IPS DF 6.9 (cell line): Measurements from ENCODE around the gene MED22.

ENCODE experiments used
- DNase-seq: peaks from one replicate; pipeline ENCODE4 v3.0.0-alpha.2; 2013; ENCODE audit warnings: low read depth, low spot score
- H3K27ac ChIP-seq: one replicate; pipeline ENCODE4 v1.5.1; 2013; ENCODE audit warnings: low read length, control low read depth
- H3K27me3 ChIP-seq: 2 replicates; pipeline ENCODE4 v1.6.1; 2013; ENCODE audit warnings: mild to moderate bottlenecking, low read length; ENCODE audit not compliant: control insufficient read depth, insufficient read depth
- H3K36me3 ChIP-seq: 2 replicates; pipeline ENCODE4 v1.6.1; 2013; ENCODE audit warnings: low read length; ENCODE audit not compliant: control insufficient read depth, insufficient read depth
- H3K4me1 ChIP-seq: 2 replicates; pipeline ENCODE4 v1.6.1; 2013; ENCODE audit warnings: low read length; ENCODE audit not compliant: control insufficient read depth, insufficient read depth
- H3K4me3 ChIP-seq: 2 replicates; pipeline ENCODE4 v1.5.1; 2013; ENCODE audit warnings: mild to moderate bottlenecking, low read length
- H3K9me3 ChIP-seq: 2 replicates; pipeline ENCODE4 v1.6.1; 2013; ENCODE audit warnings: low read length, inconsistent platforms; ENCODE audit not compliant: control insufficient read depth, insufficient read depth
- WGBS: extraction: QIAGEN DNeasy Blood & Tissue Kit; methylation state at CpG from one replicate; pipeline ENCODE4 v1.1.7; 2013; ENCODE audit warnings: mixed read lengths, missing lambda C conversion rate; ENCODE audit not compliant: insufficient read length, insufficient coverage; 5-methylcytosine and 5-hydroxymethylcytosine counted together

MED22 gene

DNA sequence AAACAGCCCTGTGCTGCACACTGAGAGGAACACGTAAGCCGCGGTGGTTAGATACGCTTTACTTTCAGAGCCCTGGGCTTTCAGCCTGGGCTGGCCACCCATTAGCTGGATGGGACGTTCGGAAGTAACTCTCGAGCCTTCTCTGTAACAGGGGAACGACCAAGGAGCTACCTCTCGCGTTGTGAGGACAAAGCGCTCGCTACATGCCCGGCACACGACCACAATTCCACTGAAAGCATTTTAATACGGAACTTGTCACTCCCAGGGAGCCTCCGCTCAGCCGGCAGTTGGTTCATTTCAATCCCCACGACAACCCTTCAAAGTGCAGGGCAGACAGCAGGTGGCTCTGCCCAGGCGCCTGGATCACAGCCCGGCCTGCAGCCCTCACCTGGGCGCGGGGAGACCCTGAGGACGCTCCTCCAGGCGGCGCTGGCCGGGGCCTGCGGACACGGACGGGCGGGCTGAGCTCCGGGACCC is 8.0 kb upstream of the MED22 start:
- Histone ChIP-seq H3K27me3 (no peaks in the 10 kb centered on the region), H3K4me1 (no peaks in the 10 kb centered on the region), H3K9me3 (no peaks in the 10 kb centered on the region), H3K27ac (no peak overlapping the region), H3K4me3 (peak overlapping the region; percentile 70), H3K36me3 (peaks cover 25% of the 10 kb centered on the region)
- no CpG with 5 or more reads among the region's 31 CpGs for WGBS
- no peak for DNase-seq

DNA sequence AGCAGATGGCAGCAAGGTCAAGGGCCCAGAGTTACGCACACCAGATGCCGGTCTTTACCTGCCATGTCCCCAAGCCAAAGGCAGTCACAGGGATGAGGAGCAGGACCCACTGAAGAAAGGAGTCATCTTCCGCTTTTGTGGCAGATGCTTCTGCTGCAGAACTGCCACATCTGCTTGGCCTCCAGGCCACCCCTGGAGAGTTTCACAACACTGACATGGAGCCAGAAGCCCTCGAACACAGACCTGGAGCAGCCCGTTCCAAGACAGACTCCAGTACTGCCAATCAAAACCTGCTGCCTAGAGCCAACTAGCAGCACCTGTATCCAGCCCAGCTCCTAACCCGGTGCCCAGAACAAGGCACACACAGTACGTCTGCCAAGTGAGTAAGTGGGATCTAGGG is 6.8 kb upstream of the MED22 start:
- Histone ChIP-seq H3K4me3 (no peak overlapping the region), H3K27ac (no peak overlapping the region), H3K4me1 (no peaks in the 10 kb centered on the region), H3K36me3 (peaks cover 34% of the 10 kb centered on the region), H3K27me3 (no peaks in the 10 kb centered on the region), H3K9me3 (no peaks in the 10 kb centered on the region)
- WGBS, result no CpG with 5 or more reads among the region's 7 CpGs
- DNase-seq, result no peak

DNA sequence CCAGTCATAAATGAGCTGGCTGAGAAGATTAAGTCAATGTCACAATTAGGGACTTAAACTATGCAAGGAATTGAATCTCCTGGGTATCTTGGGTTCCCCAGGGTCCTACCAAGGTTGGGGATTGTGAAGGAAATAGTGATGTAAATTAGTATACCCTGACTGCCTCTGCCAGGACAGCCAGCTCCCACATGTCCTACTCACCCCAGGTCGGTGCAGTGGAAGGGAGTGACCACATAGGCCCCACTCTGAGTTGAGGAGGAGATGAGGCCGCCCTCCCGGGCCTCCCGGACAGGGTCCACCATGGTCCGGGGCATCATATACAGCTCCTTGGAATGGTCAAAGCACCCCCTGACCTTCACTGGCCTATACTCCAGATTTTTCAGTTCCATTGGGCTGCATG is 5.6 kb upstream of the MED22 start:
- no peaks in the 10 kb centered on the region for H3K9me3 ChIP-seq
- H3K27me3 ChIP-seq, result no peaks in the 10 kb centered on the region
- no peak overlapping the region for H3K27ac ChIP-seq
- peaks cover 41% of the 10 kb centered on the region for H3K36me3 ChIP-seq
- no peaks in the 10 kb centered on the region for H3K4me1 ChIP-seq
- WGBS, result no CpG with 5 or more reads among the region's 5 CpGs
- no peak for DNase-seq
- no peak overlapping the region for H3K4me3 ChIP-seq

DNA sequence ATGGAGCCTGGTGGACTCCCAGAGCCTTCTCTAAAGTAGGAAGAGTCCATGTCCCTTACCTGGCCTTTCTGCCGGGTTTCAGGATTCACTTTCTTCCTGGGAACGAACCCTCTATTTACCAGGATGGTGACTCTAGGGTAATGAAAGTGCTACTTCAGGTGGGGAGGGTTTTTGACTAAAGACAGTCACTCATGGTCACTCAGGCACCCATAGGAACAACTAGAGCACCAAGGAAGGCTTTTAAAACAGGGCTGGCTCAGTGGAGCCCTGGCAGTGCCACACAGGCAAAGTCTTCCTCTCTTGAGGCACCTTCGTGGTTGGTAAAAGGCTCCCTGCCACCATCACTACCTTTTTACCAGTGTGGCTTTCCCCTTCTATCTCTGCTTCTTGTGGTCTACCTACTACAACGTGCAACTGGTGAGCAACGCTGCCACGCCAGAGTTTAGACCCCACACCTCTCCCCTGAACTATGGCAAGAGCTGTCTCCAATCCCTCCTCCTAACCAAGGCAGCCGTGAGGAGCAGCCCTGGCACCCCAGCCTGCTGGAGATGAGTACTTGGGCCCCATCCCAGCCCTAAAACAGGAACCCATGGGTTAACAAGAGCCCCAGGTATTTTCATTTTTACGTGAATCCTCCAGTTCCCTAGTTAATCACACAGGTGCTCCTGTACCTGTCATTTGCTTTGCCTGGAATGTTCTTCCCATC is 4.9 kb upstream of the MED22 start:
- no peak overlapping the region for H3K4me3 ChIP-seq
- no peaks in the 10 kb centered on the region for H3K9me3 ChIP-seq
- no peak overlapping the region for H3K27ac ChIP-seq
- DNase-seq, result no peak
- WGBS, result no CpG with 5 or more reads among the region's 8 CpGs
- no peaks in the 10 kb centered on the region for H3K27me3 ChIP-seq
- H3K4me1 ChIP-seq, result no peaks in the 10 kb centered on the region
- H3K36me3 ChIP-seq, result peaks cover 40% of the 10 kb centered on the region

DNA sequence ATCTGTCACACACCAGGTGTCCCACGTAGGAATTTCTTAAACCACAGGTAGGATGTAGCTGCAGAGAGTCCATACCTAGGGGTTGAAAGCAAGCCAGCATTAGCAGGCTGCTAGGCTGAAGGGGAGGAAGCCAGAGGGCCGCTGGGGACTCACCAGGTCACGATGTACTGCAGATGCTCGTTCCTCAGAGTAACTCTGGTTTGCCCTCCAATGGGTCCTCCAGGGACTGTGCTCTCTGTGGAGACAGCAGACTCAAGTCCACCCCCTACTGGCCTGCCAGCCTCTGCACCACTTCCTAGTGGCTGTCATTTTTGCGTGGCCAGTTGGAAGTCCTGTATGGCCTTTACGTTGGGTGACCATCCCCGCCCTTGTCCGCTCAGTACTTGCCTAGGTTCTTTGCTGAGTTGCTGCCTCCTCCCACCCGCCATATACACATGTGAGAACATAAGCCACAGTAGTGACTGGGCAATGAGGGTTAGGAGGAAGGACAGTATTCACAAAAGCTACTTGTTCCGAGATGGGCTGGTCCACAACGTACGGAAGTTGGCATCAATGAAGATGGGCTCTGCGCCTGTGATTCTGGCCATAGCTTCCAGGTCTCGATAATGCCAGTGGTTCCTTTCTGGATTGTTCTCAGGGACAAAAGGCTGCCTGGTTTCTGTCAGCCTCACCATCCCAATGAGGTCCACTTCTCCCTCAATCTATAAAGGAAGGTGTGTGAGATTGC is 4.1 kb upstream of the MED22 start:
- Histone ChIP-seq H3K27ac (no peak overlapping the region), H3K27me3 (no peaks in the 10 kb centered on the region), H3K36me3 (peaks cover 37% of the 10 kb centered on the region), H3K4me1 (no peaks in the 10 kb centered on the region), H3K9me3 (no peaks in the 10 kb centered on the region), H3K4me3 (no peak overlapping the region)
- no CpG with 5 or more reads among the region's 14 CpGs for WGBS
- DNase-seq, result no peak

DNA sequence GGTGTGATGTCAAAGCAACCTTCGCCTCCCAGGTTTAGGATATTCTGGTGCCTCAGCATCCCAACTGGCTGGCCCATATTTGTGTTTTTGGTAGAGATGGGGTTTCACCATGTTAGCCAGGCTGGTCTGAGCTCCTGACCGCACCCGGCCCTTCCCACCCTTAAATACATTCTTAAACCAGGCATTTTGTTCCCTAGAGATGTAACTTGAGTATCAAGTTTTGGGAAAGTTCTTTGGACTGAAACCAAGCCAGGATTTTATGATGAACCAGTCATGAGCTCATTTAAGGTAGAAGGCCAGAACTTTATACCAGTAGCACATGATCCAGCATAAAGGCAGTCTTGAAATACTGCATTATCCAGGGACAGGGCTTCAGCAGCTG is 3.6 kb upstream of the MED22 start:
- Histone ChIP-seq H3K27me3 (no peaks in the 10 kb centered on the region), H3K36me3 (peaks cover 37% of the 10 kb centered on the region), H3K9me3 (no peaks in the 10 kb centered on the region), H3K27ac (no peak overlapping the region), H3K4me3 (no peak overlapping the region), H3K4me1 (peaks cover under 1% of the 10 kb centered on the region; the same call in 1 of the 2 replicates)
- no peak for DNase-seq
- WGBS, result no CpG with 5 or more reads among the region's 3 CpGs

DNA sequence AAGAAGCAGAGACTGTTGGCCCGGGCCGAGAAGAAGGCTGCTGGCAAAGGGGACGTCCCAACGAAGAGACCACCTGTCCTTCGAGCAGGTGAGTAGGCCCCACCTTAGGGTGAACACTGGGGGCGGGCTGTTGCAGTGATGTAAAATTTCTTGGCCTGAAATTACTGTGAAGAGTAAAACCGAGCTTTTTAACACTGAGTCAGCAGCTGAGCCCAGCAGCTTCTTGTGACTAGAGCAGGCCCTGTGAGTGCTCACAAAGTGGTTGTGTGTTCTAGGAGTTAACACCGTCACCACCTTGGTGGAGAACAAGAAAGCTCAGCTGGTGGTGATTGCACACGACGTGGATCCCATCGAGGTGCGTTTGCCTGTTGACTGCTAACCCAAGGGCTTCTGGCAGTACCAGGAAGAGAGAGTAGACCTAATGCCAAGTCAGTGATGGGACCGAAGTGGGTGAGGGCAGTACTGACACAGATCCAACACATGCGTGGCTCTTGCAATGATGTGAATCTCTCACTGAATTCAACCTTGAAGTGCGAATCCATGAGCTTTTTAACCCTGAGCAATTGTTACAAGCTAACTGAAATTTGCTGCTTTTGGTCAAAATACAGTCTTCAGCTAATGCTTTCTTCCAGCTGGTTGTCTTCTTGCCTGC is 2.2 kb upstream of the MED22 start:
- peaks cover 46% of the 10 kb centered on the region for H3K36me3 ChIP-seq
- no peak overlapping the region for H3K27ac ChIP-seq
- no peaks in the 10 kb centered on the region for H3K9me3 ChIP-seq
- no peak for DNase-seq
- no CpG with 5 or more reads among the region's 15 CpGs for WGBS
- H3K4me3 ChIP-seq, result no peak overlapping the region
- H3K4me1 ChIP-seq, result peaks cover 2% of the 10 kb centered on the region; the same call in 1 of the 2 replicates
- no peaks in the 10 kb centered on the region for H3K27me3 ChIP-seq

DNA sequence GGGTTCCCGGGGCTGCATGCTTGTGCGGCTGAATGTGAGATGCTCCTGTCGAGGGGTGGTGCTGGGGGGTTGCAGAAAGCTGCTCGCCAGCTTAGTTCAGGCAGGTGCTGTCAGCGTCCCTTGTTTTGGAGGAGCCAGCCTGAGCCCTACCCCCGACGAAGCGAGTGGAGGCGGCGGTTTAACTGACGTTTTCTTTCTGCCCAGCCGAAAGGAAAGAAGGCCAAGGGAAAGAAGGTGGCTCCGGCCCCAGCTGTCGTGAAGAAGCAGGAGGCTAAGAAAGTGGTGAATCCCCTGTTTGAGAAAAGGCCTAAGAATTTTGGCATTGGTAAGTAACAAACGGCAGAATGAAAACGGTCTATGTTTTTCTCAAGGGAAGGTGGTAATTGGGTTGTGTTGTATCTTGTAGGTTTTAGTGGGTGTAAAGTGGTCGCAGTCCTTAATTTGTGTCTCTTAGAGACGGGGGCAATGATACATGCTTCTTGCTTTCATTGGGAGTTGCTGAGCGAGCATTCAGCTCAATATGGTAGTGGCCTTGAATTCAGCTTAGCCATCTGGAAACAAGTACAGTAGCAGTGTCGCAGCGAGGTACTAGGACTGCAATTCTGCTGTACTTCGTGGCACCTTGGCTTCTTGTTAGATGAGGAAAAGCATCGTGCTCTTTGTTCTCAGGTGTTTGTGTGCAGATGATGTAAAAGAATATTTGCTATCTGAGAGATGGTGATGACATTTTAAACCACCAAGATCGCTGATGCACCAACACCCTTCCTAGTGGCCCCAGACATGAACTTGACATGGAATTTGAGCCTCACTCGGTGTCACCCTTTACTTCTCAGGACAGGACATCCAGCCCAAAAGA is 1.0 kb upstream of the MED22 start:
- no peak for DNase-seq
- WGBS, result no CpG with 5 or more reads among the region's 25 CpGs
- no peak overlapping the region for H3K27ac ChIP-seq
- peak overlapping the region; percentile 99 for H3K4me3 ChIP-seq
- peaks cover 2% of the 10 kb centered on the region; the same call in 1 of the 2 replicates for H3K4me1 ChIP-seq
- H3K9me3 ChIP-seq, result no peaks in the 10 kb centered on the region
- H3K27me3 ChIP-seq, result no peaks in the 10 kb centered on the region
- H3K36me3 ChIP-seq, result peaks cover 53% of the 10 kb centered on the region

DNA sequence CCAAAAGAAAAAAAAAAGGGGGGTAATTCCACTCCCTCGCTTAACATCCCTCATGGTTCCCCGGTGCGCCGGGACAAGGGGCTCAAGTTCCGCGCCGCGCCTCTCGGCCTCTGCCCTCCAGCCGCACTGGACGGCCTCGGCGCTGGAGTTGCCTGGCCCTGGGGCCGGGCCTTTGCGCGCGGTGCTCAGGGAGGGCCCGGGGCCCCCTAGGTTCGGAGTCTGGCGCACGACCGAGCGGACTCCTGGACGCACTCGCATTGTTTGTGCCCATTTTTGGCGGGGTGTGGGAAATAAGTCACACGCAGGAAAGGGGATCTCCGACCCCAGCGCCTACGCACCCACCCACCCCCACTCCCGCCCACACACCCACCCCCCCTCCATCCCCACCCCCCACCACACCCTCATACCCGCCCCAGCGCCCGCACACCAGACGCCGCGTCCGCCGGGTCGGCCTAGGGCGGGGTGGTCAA is 381 bp downstream of the MED22 start:
- no peak overlapping the region for H3K27ac ChIP-seq
- no CpG with 5 or more reads among the region's 41 CpGs for WGBS
- H3K4me3 ChIP-seq, result peak overlapping the region; percentile 99
- peaks cover 58% of the 10 kb centered on the region for H3K36me3 ChIP-seq
- peaks cover 2% of the 10 kb centered on the region; the same call in 1 of the 2 replicates for H3K4me1 ChIP-seq
- no peaks in the 10 kb centered on the region for H3K9me3 ChIP-seq
- no peaks in the 10 kb centered on the region for H3K27me3 ChIP-seq
- no peak for DNase-seq
